ENCODE data around the gene AP2B1. TPM values are rescaled to one million over a fixed set of nuclear protein-coding genes. Genes with fewer than 3 reads are reported as not detected.

The AP2B1 gene
- total RNA-seq, 1 experiment from 2014 or later = 70.2 TPM

DNA sequence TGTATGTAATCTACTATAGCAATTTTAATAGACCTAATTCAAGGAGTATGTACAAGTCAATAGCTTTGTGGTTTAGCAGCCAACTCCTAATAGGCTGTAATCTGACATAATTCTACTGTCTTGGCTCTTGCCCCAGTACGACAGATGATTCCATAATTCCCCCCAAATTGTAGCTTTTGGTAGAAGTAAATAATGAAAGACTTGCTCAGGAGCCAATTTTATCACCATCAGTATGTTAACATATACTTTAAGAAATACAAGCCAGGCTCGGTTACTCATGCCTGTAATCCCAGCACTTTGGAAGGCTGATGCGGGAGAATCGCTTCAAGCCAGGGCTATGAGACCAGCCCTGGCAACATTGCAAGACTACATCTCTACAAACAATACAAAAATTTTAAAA is 53.9 kb downstream of the AP2B1 start:
- DNase-seq (no peak), ATAC-seq (no peak)
- TF ChIP-seq EZH2phosphoT487 (IDR thresholded peaks at IDR 0.05; ENCODE audit: borderline replicate concordance, low read length) (no peak), EZH2 (IDR thresholded peaks at IDR 0.05; ENCODE audit: low read length, unreplicated experiment) (no peak)
- TF ChIP-seq, protein P1, sequence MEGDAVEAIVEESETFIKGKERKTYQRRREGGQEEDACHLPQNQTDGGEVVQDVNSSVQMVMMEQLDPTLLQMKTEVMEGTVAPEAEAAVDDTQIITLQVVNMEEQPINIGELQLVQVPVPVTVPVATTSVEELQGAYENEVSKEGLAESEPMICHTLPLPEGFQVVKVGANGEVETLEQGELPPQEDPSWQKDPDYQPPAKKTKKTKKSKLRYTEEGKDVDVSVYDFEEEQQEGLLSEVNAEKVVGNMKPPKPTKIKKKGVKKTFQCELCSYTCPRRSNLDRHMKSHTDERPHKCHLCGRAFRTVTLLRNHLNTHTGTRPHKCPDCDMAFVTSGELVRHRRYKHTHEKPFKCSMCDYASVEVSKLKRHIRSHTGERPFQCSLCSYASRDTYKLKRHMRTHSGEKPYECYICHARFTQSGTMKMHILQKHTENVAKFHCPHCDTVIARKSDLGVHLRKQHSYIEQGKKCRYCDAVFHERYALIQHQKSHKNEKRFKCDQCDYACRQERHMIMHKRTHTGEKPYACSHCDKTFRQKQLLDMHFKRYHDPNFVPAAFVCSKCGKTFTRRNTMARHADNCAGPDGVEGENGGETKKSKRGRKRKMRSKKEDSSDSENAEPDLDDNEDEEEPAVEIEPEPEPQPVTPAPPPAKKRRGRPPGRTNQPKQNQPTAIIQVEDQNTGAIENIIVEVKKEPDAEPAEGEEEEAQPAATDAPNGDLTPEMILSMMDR (conservative IDR thresholded peaks at IDR 0.05; ENCODE audit: low read depth, low read length) = no peak
- H3K36me3 ChIP-seq (ENCODE audit: low read depth, low read length) = peaks cover 26% of the 10 kb centered on the region
- ChIA-PET POLR2A (ENCODE audit: unreplicated experiment) (no interaction called here), CTCF (no interaction called here)
- no peak overlapping the region for H3K27ac ChIP-seq (ENCODE audit: low read length)
- H3K9me3 ChIP-seq (ENCODE audit: low read length) = no peaks in the 10 kb centered on the region
- no peaks in the 10 kb centered on the region for H3K4me1 ChIP-seq (ENCODE audit: insufficient read depth, low read length)
- no peaks in the 10 kb centered on the region for H3K9me2 ChIP-seq (replicated peaks; ENCODE audit: low read length)
- H2AFZ ChIP-seq (ENCODE audit: low read length) = no peak overlapping the region
- no TSS peak for BruUV-seq (replicated peaks)
- no peak overlapping the region for H3K4me3 ChIP-seq (ENCODE audit: low read length)
- no peaks in the 10 kb centered on the region for H3K79me2 ChIP-seq (ENCODE audit: low read length)
- intact Hi-C loops (cut with micrococcal nuclease) = no loop called here
- H3K27me3 ChIP-seq (ENCODE audit: low read length) = no peaks in the 10 kb centered on the region
- no peaks in the 10 kb centered on the region for H4K20me1 ChIP-seq (ENCODE audit: low read length)
- no peak overlapping the region for H3K9ac ChIP-seq (ENCODE audit: low read length)
- no peaks in the 10 kb centered on the region for H3F3A ChIP-seq (ENCODE audit: low read length, unreplicated experiment)
- no peak overlapping the region for H3K4me2 ChIP-seq (ENCODE audit: low read length)

DNA sequence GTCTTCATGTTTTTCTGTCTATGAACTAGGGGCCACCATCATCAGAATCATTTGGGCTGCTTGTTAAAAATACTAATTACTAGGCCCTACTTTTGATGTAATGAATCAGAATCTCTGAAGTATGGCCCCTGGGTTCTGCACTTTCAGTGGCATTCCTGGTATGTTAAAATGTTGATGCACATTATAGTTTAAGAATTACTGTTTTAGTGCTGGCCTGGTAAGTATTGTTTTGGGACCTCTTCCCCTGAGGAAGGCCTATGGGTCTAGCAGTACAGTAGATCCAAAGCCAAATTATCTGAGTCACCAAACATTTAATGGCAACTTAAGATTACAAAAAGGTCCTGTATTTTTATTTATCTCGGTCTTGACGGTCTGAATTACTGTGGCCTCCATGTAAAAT is 58.8 kb downstream of the AP2B1 start:
- H3K9ac ChIP-seq (ENCODE audit: low read length) = no peak overlapping the region
- H3K4me2 ChIP-seq (ENCODE audit: low read length) = no peak overlapping the region
- H3K9me3 ChIP-seq (ENCODE audit: low read length) = no peaks in the 10 kb centered on the region
- H3K27me3 ChIP-seq (ENCODE audit: low read length) = no peaks in the 10 kb centered on the region
- TF ChIP-seq, protein P1 (conservative IDR thresholded peaks at IDR 0.05; ENCODE audit: low read depth, low read length) = no peak
- no peak for TF ChIP-seq EZH2phosphoT487 (IDR thresholded peaks at IDR 0.05; ENCODE audit: borderline replicate concordance, low read length)
- TF ChIP-seq EZH2 (IDR thresholded peaks at IDR 0.05; ENCODE audit: low read length, unreplicated experiment) = no peak
- H3F3A ChIP-seq (ENCODE audit: low read length, unreplicated experiment) = no peaks in the 10 kb centered on the region
- no TSS peak for BruUV-seq (replicated peaks)
- ATAC-seq (no peak), DNase-seq (no peak)
- H3K27ac ChIP-seq (ENCODE audit: low read length) = no peak overlapping the region
- peaks cover 25% of the 10 kb centered on the region for H3K36me3 ChIP-seq (ENCODE audit: low read depth, low read length)
- no peaks in the 10 kb centered on the region for H3K9me2 ChIP-seq (replicated peaks; ENCODE audit: low read length)
- no peak overlapping the region for H3K4me3 ChIP-seq (ENCODE audit: low read length)
- H4K20me1 ChIP-seq (ENCODE audit: low read length) = no peaks in the 10 kb centered on the region
- POLR2A ChIA-PET (ENCODE audit: unreplicated experiment) = no interaction called here
- intact Hi-C loops (cut with micrococcal nuclease) = no loop called here
- no peaks in the 10 kb centered on the region for H3K79me2 ChIP-seq (ENCODE audit: low read length)
- CTCF ChIA-PET = no interaction called here
- no peak overlapping the region for H2AFZ ChIP-seq (ENCODE audit: low read length)
- H3K4me1 ChIP-seq (ENCODE audit: insufficient read depth, low read length) = no peaks in the 10 kb centered on the region

DNA sequence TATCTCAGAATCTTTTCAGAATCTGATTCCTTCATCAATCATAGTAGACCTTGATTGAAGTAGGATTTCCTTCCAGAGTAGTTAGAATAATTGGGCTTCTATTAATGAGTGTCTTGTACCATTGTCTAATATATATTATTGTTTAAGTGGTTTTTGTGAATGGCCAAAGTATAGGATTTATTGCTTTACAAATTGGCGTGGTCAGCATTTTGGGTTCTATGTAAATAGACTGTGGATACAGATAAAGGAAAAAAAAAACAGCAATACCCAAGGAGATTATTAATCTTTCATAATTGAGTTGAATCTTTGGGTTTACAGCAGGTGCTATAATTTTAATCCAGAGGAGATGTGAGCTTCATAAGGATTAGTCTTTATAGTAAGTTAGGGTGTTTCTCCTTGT is 64.3 kb downstream of the AP2B1 start:
- CTCF ChIA-PET = no interaction called here
- ATAC-seq = no peak

More for the DNA sequence above, 64.3 kb downstream of the AP2B1 start:
- intact Hi-C loops (cut with micrococcal nuclease) = no loop called here
- DNase-seq = no peak
- Histone ChIP-seq H3K9ac (ENCODE audit: low read length) (no peak overlapping the region), H4K20me1 (ENCODE audit: low read length) (no peaks in the 10 kb centered on the region), H3K4me1 (ENCODE audit: insufficient read depth, low read length) (no peaks in the 10 kb centered on the region), H3K9me2 (replicated peaks; ENCODE audit: low read length) (no peaks in the 10 kb centered on the region), H3F3A (ENCODE audit: low read length, unreplicated experiment) (no peaks in the 10 kb centered on the region), H3K27me3 (ENCODE audit: low read length) (no peaks in the 10 kb centered on the region), H3K9me3 (ENCODE audit: low read length) (no peaks in the 10 kb centered on the region), H3K4me2 (ENCODE audit: low read length) (no peak overlapping the region), H3K27ac (ENCODE audit: low read length) (no peak overlapping the region), H3K36me3 (ENCODE audit: low read depth, low read length) (peaks cover 19% of the 10 kb centered on the region), H3K4me3 (ENCODE audit: low read length) (no peak overlapping the region), H2AFZ (ENCODE audit: low read length) (no peak overlapping the region), H3K79me2 (ENCODE audit: low read length) (no peaks in the 10 kb centered on the region)
- TF ChIP-seq EZH2phosphoT487 (IDR thresholded peaks at IDR 0.05; ENCODE audit: borderline replicate concordance, low read length) = no peak
- no TSS peak for BruUV-seq (replicated peaks)
- POLR2A ChIA-PET (ENCODE audit: unreplicated experiment) = no interaction called here

Measured in PC-3 (cell line).